Measurements from ENCODE around the gene ADI1. TPM values are rescaled to one million over a fixed set of nuclear protein-coding genes. Genes with fewer than 3 reads are reported as not detected.
"Not testable (repeated sequence)": the region's sequence is repeated elsewhere in the genome, so short reads cannot be mapped to it uniquely, and the experiment has no call there.

The ADI1 gene
- total RNA-seq, 1 donor from 2014 or later: 45.3 TPM

DNA sequence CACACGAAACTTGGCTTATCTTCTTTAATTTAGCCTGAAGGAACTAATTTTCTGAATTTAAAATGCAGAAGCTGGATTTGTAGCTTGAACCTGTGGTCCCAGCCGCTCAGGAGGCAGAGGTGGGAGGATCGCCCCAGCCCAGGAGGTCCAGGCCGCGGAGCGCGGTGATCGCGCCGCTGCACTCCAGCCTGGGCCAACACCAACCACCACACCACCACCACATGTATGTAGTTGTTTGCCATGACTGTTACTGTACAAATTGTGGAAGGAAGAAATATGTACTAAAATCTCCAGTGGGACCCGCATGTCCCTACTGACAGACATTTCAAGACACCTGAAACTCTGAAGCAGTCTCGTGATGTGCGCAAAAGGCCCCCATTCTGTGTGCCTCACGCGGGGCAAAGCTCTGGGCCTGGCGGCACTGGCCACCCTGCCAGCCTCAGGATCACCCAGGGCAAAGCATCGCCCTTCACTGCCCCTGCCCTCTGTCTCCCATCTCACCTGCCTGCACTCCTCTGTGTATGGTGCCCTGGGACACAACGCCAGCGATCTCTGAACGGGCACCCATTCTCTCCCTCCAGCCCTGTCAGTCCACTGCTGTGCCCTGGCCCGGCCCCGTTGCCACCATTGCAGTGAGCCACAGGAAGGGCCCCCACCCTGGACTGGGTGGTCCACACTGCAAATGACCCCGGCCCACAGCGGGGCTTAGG lies 10.1 kb upstream of the ADI1 start:
- no peak for DNase-seq (ENCODE audit: low read depth in 2 of 2)

DNA sequence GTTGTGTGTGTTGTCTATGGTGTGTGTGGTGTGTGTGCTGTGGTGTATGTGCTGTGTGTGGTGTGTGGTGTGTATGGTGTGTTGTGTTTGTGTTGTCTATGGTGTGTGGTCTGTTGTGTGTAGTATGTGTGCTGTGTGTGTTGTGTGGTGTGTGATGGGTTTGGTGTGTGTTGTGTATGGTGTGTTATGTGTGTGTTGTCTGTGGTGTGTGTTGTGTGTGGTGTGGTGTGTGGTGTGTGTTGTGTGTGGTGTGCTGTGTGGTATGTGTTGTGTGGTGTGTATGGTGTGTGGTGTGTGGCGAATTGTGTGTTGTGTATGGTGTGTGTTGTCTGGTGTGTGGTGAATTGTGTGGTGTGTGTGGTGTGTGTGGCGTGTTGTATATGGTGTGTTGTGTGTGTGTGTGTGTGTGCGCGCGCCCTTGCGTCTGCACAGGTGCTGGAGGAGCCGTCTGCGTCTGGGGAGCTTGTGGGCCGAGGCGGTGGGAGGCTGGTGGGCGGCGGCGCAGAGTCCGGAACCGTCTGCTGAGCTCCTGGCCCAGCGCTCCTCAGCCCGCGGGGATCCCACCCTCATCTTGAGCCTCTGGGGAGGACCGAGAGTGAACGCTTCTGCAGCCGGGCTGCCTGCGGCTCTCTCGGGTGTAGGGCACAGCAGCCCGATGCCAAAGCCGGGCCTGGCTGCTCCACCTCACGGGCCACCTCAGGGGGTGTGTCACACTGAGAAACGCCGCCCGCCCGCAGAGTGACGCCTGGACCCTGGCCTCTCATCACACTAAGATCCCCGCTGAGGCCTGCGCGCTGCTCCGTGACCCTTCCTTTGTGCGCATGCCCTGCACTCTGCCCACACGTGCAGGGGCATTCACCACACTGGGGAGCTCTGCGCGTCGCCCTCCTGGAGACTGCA lies 8.8 kb upstream of the ADI1 start:
- no peak for DNase-seq (ENCODE audit: low read depth in 2 of 2)

DNA sequence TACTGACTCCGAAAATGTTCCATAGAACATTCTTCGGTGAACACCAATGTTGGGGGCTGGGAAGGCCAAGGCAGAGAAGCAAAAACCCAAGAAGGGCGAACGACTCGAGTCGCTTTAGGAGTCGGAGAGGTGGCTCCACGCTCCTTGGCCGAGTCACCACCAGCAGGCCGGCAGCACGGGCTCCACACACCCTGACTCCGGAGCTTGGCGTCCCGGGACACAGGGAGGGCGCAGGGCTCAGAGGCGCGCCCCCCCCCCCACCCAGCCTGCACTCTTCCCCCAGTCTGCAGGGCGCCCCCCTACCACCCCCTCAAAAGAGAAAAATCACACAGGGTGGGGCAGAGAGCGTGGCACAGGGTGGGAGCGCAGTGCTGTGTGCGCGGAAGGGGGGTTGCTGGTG lies 7.5 kb upstream of the ADI1 start:
- no peak for DNase-seq (ENCODE audit: low read depth in 2 of 2)

DNA sequence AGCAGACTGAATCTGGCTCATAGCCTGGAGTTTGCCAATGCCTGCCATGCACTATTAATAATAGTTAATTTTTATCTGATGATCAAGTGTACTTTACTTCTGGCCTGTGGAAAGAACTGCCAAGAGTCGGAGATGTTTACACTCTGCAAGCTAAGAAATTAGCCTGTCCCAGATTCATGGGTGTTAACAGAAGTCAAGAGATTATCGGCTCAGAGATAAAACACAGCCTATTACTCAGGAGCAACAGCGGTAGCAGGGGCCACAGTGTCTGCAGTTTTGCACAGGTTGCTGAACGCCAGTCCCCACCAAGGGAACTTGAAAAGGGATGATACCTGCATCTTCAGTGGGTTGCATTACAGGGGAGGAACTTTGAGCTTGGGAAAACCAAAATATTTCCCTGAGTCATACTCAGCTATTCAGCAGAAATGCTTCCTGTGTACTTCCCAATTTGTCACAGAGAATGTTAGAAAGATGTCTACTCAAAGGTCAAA lies 4.3 kb upstream of the ADI1 start:
- DNase-seq (ENCODE audit: low read depth in 2 of 2): no peak

DNA sequence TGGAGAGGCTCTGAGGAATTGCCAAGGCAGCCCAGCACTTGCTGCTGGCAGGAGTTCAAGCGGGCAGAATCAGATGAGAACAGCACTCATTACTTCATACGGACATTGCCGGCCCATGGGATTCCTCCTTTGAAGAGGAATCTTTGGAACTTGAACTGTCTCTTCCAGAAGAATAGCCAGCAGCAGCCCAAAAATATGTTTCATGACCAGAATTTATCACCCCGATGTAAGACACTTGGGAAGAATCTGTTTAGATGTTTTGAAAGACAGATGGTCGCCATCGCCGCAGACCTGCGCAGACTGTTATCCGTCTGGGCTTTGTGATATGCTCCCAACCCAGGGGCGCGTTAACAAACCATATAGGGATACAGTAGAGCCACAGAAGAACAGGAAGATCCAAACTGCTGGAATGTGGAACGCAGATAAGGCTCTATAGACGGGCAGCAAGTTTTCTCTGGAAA lies 3.7 kb upstream of the ADI1 start:
- no peak for DNase-seq (ENCODE audit: low read depth in 2 of 2)

DNA sequence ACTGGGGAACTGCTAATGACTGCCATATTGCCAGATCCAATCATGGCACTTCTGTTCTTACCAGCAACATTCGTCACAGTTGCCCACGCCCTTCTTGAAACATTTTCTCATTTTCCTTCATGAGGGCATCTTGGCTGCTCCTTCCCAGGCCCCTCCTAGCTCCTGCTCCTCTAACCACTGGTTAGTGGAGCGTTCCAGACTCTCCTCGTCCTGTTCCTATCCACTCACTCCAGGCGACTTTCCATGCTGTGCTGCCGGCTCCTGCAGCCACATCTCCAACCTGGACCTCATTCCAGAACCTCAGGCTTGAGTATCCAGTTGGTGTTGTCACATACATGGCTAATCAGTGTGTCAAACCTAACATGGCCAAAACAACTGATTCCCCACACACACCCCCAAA lies 1.3 kb upstream of the ADI1 start:
- no peak for DNase-seq (ENCODE audit: low read depth in 2 of 2)

DNA sequence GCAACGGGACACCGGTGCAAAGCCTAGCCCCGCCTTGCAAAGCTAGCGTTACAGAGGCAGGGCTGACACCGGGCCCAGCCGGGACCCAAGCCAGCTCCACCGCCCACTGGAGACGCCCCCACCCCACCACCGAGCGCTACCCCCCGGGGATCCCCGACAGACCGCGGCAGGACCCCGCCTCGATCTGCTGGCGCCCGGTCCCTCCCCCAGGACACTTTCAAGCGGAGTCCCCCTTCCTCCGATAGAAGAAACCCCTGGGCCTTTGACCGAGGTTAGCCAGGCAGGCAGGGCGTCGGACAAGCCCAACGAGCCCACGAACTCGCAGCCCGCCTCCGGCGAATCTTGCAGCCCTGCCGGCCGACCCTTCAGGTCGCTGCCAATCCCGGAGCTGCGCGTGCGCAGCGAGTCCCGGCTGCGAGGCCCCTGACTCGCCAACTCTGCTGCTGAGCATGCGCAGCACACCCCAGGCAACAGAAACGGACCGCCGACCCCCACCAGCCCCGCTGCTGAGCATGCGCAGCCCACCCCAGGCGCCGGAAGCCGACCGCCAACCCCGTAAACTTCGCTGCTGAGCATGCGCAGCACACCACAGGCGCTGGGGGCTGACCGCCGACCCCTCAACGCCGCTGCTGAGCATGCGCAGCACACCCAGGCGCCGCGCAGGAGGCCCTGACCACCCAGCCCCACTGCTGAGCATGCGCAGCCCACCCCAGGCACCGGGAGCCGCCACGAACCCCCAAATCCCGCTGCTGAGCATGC lies 656 bp downstream of the ADI1 start:
- DNase-seq (ENCODE audit: low read depth in 2 of 2): peak; percentile 96 to 97

DNA sequence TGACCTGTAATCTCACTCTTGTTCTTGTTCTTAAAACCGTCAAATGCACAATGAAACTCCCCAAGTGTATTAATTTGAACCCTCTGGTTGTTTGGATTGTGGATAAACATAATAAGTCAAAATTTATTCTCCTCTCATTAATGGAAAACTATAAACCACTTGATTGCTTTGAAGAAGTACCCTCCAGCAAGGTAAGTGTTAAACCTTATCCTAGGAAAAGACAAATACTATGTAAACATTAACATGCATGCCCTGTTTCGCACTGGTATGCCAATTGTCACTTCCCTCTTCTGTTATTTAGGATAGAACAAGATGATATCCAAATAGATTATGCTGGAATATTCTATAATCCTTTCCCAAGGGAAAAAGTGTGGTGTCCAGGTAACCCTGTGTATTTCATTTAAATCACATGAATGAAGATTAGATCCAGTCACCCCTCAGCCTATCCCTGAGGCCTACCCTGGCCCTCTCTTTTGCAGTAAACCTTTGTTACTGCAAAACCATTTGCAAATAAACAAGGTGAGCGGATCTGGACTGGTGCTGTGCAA lies 1.3 kb downstream of the ADI1 start:
- DNase-seq (ENCODE audit: low read depth in 2 of 2): no peak

DNA sequence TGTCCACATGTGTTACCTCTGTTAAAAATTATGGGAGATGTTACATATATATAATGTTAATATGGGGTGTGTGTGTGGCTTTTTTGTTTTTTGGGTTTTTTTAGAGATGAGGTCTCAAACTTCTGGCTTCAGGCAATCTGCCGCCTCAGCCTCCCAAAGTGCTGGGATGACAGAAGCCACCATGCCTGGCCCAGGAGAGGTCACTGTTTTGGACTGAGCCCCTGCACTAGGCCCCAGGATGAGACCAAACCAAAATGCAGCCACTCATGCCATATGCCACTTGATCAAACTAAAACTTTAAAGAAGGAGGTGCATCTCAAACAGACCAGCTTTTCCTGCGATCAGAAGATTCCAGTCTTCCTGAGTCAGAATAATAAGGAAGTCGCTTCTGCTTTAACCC lies 2.5 kb downstream of the ADI1 start:
- DNase-seq (ENCODE audit: low read depth in 2 of 2): no peak

DNA sequence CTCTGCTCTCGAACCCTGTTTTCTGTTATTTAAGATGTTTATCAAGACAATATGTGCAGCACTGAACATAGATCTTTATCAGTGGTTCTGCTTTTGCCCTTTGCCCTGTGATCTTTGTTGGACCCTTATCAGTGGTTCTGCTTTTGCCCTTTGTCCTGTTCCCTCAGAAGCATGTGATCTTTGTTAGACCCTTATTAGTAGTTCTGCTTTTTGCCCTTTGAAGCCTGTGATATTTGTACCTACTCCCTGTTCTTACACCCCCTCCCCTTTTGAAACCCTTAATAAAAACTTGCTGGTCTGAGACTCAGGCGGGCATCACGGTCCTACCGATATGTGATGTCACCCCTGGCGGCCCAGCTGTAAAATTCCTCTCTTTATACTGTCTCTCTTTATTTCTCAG lies 3.9 kb downstream of the ADI1 start:
- DNase-seq (ENCODE audit: low read depth in 2 of 2): not testable (repeated sequence)

DNA sequence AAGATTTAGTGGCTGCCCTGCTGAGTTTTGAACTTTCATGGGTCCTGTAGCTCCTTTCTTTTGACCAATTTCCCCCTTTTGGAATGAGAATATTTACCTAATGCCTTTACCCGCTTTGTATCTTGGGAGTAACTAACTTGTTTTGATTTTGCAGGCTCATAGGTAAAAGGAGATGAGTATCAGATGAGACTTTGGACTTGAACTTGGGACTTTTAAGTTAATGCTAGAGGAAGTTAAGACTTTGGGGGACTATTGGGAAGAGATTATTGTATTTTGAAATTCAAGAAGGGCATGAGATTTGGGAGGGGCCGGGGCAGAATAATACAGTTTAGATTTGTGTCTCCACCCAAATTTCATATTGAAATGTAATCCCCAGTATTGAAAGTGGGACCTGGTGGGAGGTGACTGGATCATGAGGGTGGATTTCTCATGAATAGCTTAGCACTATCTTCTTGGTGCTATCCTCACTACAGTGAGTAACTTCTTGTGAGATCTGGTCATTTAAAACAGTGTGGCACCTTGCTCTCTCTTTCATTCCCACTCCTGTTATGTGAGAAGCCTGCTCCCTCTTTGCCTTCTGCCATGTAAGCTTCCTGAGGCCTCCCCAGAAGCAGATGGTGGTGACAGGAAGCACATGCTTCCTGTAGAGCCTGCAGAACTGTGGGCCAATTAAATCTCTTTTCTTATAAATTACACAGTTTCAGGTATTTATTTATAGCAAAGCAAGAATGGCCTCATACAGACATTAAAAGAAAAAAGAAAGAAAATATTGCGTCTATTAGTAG lies 6.1 kb downstream of the ADI1 start:
- DNase-seq (ENCODE audit: low read depth in 2 of 2): peak in 1 of 2 donors; percentile 55

DNA sequence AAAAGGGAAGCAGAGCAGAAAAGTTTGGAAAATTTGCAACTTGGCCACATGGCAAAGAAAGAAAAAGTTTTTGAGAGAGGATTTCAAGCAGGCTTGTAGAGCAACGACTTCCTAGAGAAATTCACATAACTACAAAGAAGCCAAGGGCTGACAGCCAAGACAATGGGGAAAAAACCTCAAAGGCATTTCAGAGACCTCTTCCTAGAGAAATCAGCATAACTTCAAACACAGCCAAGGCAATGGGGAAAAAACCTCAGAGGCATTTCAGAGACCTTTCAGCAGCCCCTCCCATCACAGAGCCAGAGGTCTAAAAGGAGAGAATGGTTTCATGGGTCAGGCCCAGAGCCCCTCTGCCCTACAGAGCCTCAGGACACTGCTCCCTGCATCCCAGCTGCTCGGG lies 7.2 kb downstream of the ADI1 start:
- DNase-seq (ENCODE audit: low read depth in 2 of 2): no peak

DNA sequence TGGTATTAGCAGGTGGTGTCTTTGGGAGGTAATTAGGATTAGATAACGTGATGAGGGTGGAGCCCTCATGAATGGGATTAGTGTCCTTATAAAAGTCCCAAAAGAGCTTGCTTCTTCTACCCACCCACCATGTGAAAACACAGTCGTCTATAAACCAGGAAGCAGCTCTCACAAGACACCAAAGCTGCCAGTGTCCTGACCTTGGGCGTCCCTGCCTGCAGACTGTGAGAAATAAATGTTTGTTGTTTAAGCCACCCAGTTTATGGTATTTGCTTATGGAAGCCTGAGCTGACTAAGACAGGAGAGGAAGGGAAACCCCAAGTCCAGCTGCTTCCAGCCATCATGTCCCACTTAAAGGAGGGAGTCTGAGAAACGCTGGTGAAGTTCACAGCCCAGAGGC lies 13.6 kb downstream of the ADI1 start:
- DNase-seq (ENCODE audit: low read depth in 2 of 2): no peak

DNA sequence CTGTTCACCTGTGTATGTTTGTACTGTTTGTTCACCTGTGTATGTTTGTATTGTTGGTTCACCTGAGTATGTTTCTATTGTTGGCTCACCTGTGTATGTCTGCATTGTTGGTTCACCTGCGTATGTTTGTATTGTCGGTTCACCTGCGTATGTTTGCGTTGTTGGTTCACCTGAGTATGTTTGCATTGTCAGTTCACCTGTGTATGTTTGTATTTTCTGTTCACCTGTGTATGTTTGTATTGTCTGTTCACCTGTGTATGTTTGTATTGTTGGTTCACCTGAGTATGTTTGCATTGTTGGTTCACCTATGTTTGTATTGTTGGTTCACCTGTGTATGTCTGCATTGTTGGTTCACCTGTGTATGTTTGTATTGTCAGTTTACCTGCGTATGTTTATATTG lies 14.6 kb downstream of the ADI1 start:
- DNase-seq (ENCODE audit: low read depth in 2 of 2): no peak

DNA sequence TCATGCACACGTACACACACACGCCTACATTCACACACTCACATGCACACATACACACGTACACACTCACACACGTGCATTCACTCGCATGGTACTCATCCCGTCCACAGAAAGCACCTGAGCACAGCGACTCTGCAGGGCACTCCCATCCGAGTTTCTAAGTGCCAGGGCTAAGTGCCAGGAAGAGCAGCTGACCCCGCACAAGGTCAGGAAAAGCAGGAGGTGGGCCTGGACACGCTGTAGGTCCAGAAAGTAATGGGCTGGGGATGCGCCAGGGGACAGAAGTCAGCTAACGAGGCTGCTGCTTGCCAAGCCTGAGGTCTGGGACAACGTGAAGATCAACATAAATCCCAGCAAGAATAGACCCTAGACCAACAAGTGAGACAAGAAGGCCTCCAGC lies 15.8 kb downstream of the ADI1 start:
- no peak for DNase-seq (ENCODE audit: low read depth in 2 of 2)

DNA sequence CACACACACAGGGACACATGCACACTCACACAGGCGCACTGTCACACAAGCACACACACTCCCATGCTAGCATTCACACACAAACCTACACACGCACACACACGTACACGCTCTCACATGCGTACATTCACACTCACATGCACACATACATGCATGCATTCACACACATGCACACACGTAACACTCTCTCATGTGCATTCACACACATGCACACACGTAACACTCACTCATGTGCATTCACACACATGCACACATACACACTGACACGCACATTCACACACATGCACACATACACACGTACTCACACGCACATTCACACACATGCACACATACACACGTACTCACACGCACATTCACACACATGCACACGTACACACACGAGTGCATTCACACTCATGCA lies 16.3 kb downstream of the ADI1 start:
- no peak for DNase-seq (ENCODE audit: low read depth in 2 of 2)

DNA sequence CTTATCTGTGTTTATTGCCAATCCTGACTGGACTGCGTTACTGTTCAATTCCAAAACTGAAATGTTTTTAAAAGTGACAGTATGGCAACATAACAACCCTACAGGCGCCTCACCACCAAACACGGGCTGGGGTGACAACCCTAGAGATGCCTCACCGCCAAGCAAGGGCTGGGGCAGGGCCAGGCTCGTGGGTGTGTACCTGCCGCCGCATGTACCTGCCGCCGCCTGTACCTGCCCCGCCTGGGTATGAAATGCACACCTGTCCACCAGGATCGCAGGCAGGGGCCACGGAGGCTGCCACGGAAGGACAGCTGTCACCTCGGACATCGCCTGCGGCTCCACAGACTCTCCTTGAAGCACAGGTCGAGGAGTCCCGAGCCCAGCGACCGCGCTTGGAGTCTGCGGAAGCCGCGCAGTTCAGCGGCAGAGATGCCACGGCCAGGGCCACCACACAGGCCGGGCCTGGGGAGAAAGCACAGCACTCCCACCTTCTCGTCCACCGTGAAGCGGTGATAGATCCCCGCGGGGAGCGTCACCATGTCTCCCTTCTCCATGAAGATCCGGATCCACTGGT lies 18.9 kb downstream of the ADI1 start:
- no peak for DNase-seq (ENCODE audit: low read depth in 2 of 2)

DNA sequence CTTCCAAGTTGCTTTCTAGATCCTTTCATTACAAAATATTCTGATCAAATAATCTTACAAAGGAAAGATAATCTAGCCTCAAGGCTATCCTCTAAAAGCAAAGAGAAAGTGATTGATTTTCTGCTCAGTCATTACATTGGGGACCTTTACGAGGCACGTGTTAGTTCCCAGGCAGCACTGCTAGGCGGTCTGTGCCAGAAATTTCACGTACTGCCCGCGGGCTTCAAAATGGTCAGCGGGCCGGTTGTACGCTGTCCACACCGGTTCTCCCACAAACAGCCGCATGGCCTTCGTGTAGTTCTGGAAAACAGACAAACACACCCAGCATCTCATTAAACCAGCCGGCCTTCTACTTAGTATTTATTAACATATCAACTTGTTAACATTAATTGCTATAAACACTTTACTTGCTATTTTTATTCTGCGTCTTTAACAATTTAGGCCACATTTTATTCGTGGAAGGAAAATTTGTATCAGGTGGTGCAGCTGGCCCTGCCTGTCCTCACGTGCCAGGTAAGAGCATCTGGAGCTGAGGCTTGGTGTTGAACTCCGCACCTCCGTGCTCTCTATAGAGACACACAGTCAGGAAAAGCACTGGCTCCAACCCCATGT lies 20.4 kb downstream of the ADI1 start:
- DNase-seq (ENCODE audit: low read depth in 2 of 2): no peak

DNA sequence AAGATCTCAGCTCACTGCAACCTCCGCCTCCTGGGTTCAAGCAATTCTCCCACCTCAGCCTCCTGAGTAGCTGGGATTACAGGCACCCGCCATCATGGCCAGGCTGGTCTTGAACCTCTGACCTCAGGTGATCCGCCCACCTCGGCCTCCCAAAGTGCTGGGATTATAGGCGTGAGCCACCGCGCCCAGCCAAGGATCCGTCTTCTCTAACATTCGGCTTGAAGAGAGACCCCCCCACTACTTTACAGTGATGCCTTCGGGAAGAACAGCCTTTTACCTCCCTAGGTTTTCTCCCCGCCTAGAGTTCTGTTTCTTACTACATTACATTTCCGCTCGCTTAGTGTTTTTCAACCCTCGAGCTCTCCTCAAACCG lies 22.6 kb downstream of the ADI1 start:
- DNase-seq (ENCODE audit: low read depth in 2 of 2): not testable (repeated sequence)

All from dermis microvascular lymphatic vessel endothelial cell (primary cell).